ENCODE data around the gene ZNF879.

GRCh38 chr5:178991190-178992145, 32.1 kb upstream of the ZNF879 start:
- no peak for TF ChIP-seq POLR2A (IDR thresholded peaks at IDR 0.05)
- no peak for TF ChIP-seq CTCF (IDR thresholded peaks at IDR 0.05)
- TF ChIP-seq EP300 (IDR thresholded peaks at IDR 0.05): no peak
- no peak for TF ChIP-seq POLR2AphosphoS5 (IDR thresholded peaks at IDR 0.05)
